Choroid plexus epithelial cell (primary cell): ENCODE results near the gene SUB1.

Source experiments
- DNase-seq: peaks from one replicate; pipeline ENCODE4 v3.0.0-alpha.2; 2010; ENCODE audit warnings: low read depth
- H3K4me3 ChIP-seq: 2 replicates; pipeline ENCODE4 v1.5.1; 2011; ENCODE audit warnings: low read depth, mild to moderate bottlenecking, control low read depth, low read length, moderate library complexity
- CTCF ChIP-seq: conservative IDR thresholded peaks from 2 replicates; pipeline ENCODE4 v1.5.1; 2011; ENCODE audit warnings: low read depth, mild to moderate bottlenecking, control low read depth, inconsistent platforms, low read length, moderate library complexity

Gene SUB1

GRCh38 chr5:32646061-32646969 lies 61.0 kb downstream of the SUB1 start:
- no peak for DNase-seq
- no peak for TF ChIP-seq CTCF
- H3K4me3 ChIP-seq = no peak overlapping the region

GRCh38 chr5:32651088-32651487 lies 65.7 kb downstream of the SUB1 start:
- H3K4me3 ChIP-seq = no peak overlapping the region
- no peak for DNase-seq
- no peak for TF ChIP-seq CTCF

GRCh38 chr5:32651638-32652037 lies 66.3 kb downstream of the SUB1 start:
- no peak overlapping the region for H3K4me3 ChIP-seq
- no peak for DNase-seq
- TF ChIP-seq CTCF = no peak
